HEK293T (cell line): ENCODE measurements around the gene CST6.

Experiments used
- BHLHE40 ChIP-seq: fragments of 450-650 bp; IDR thresholded peaks from 2 replicates; pipeline ENCODE4 v1.6.1; 2016; ENCODE audit warnings: mild to moderate bottlenecking, moderate library complexity, borderline replicate concordance
- CTBP1 ChIP-seq: fragments of 450-650 bp; IDR thresholded peaks from 2 replicates; pipeline ENCODE4 v1.6.1; 2016; ENCODE audit warnings: borderline replicate concordance
- ELF4 ChIP-seq: fragments of 450-650 bp; IDR thresholded peaks from 2 replicates; pipeline ENCODE4 v1.6.1; 2017; ENCODE audit warnings: antibody characterized with exemption
- FOXM1 ChIP-seq: fragments of 450-650 bp; IDR thresholded peaks from 2 replicates; pipeline ENCODE4 v1.6.1; 2017; ENCODE audit warnings: mild to moderate bottlenecking, borderline replicate concordance
- HDGF ChIP-seq: fragments of 450-650 bp; IDR thresholded peaks from 2 replicates; pipeline ENCODE4 v1.6.1; 2017; ENCODE audit warnings: antibody characterized with exemption, borderline replicate concordance
- L3MBTL2 ChIP-seq: fragments of 450-650 bp; conservative IDR thresholded peaks from 2 replicates; pipeline ENCODE4 v1.6.1; 2016; ENCODE audit warnings: mild to moderate bottlenecking
- LEF1 ChIP-seq: fragments of 450-650 bp; IDR thresholded peaks from 2 replicates; pipeline ENCODE4 v1.6.1; 2017; ENCODE audit warnings: mild to moderate bottlenecking, borderline replicate concordance
- NFRKB ChIP-seq: fragments of 450-650 bp; IDR thresholded peaks from 2 replicates; pipeline ENCODE4 v1.6.1; 2016; ENCODE audit warnings: mild to moderate bottlenecking, moderate library complexity
- SP1 ChIP-seq: fragments of 450-650 bp; IDR thresholded peaks from 2 replicates; pipeline ENCODE4 v1.6.1; 2017
- SUZ12 ChIP-seq: fragments of 450-650 bp; IDR thresholded peaks from 2 replicates; pipeline ENCODE4 v1.6.1; 2016; ENCODE audit warnings: mild to moderate bottlenecking
- TARDBP ChIP-seq: fragments of 450-650 bp; IDR thresholded peaks from 2 replicates; pipeline ENCODE4 v1.6.1; 2016
- ZNF384 ChIP-seq: fragments of 450-650 bp; IDR thresholded peaks from 2 replicates; pipeline ENCODE4 v1.6.1; 2016
- TF ChIP-seq, protein P1 (sequence below): fragments of 450-650 bp; IDR thresholded peaks from 2 replicates; pipeline ENCODE4 v1.6.1; 2016

DNA sequence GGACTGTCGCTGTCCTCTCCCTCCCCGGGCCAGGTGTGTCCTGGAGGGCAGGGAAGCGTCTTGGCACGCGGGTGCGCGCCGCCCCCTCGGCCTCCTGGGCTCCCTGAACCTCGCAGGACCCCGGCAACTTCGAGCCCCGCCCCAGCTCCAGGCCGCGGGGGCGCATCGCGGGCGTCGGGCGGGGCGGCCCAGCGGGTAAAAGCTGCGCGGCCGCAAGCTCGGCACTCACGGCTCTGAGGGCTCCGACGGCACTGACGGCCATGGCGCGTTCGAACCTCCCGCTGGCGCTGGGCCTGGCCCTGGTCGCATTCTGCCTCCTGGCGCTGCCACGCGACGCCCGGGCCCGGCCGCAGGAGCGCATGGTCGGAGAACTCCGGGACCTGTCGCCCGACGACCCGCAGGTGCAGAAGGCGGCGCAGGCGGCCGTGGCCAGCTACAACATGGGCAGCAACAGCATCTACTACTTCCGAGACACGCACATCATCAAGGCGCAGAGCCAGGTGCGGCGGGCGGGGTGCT is at the start of gene CST6:
- TF ChIP-seq BHLHE40 (no peak), CTBP1 (no peak), FOXM1 (no peak), SUZ12 (no peak), ZNF384 (no peak), NFRKB (no peak), SP1 (no peak), ELF4 (no peak), LEF1 (no peak), L3MBTL2 (no peak), TARDBP (no peak), HDGF (no peak)
- TF ChIP-seq, protein P1, sequence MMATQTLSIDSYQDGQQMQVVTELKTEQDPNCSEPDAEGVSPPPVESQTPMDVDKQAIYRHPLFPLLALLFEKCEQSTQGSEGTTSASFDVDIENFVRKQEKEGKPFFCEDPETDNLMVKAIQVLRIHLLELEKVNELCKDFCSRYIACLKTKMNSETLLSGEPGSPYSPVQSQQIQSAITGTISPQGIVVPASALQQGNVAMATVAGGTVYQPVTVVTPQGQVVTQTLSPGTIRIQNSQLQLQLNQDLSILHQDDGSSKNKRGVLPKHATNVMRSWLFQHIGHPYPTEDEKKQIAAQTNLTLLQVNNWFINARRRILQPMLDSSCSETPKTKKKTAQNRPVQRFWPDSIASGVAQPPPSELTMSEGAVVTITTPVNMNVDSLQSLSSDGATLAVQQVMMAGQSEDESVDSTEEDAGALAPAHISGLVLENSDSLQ = no peak
